HL-60 (cell line): ENCODE data around the gene LRP10.

Experiments used
- DNase-seq, 2 experiments: peaks; one replicate each; pipeline ENCODE4 v3.0.0-alpha.2; 2010 to 2020; ENCODE audit warnings: low read depth in 1 of 2, low spot score in 1 of 2
- H3K27ac ChIP-seq: fragments of 250-450 bp; sonication (Bioruptor Pico); replicated peaks from 2 replicates; pipeline ENCODE4 v1.5.1; 2020; ENCODE audit warnings: mild to moderate bottlenecking, moderate library complexity
- H3K27me3 ChIP-seq: fragments of 250-450 bp; sonication (Bioruptor Pico); 2 replicates; pipeline ENCODE4 v1.5.1; 2021; ENCODE audit warnings: mild to moderate bottlenecking, moderate library complexity; ENCODE audit not compliant: insufficient read depth, poor library complexity, severe bottlenecking
- H3K4me3 ChIP-seq: replicated peaks from 2 replicates; pipeline ENCODE4 v1.5.1; 2011; ENCODE audit warnings: mild to moderate bottlenecking, control low read depth, low read length; ENCODE audit not compliant: insufficient read depth
- CTCF ChIP-seq: IDR thresholded peaks from one replicate; pipeline ENCODE4 v1.5.1; 2011; ENCODE audit warnings: low read length, control low read depth, inconsistent platforms; ENCODE audit not compliant: insufficient read depth
- GABPA ChIP-seq: IDR thresholded peaks from 2 replicates; pipeline ENCODE4 v1.6.1; 2012; ENCODE audit warnings: low read depth
- POLR2AphosphoS5 ChIP-seq: IDR thresholded peaks from 2 replicates; pipeline ENCODE4 v1.6.1; 2012; ENCODE audit warnings: low read depth
- REST ChIP-seq: IDR thresholded peaks from 2 replicates; pipeline ENCODE4 v1.6.1; 2012; ENCODE audit warnings: low read depth; ENCODE audit not compliant: insufficient replicate concordance
- SPI1 ChIP-seq: IDR thresholded peaks from 2 replicates; pipeline ENCODE4 v1.6.1; 2012; ENCODE audit warnings: low read depth, mild to moderate bottlenecking, borderline replicate concordance

LRP10 gene

GRCh38 chr14:22884076-22884737, 12.7 kb downstream of the LRP10 start:
- peaks cover 5% of the 10 kb centered on the region for H3K27me3 ChIP-seq
- DNase-seq: peak in 1 of 2 experiments; percentile 26
- no peak for TF ChIP-seq REST
- TF ChIP-seq GABPA: no peak

GRCh38 chr14:22884738-22885523, 13.4 kb downstream of the LRP10 start:
- no peak for TF ChIP-seq SPI1
- no peak for TF ChIP-seq REST
- TF ChIP-seq POLR2AphosphoS5: no peak
- TF ChIP-seq CTCF: no peak
- TF ChIP-seq GABPA: no peak
- Histone ChIP-seq H3K27ac (no peak overlapping the region), H3K27me3 (peaks cover 5% of the 10 kb centered on the region), H3K4me3 (no peak overlapping the region)
- DNase-seq: no peak

More at GRCh38 chr14:22884076-22884737, 12.7 kb downstream of the LRP10 start:
- no peak overlapping the region for H3K27ac ChIP-seq
- H3K4me3 ChIP-seq: no peak overlapping the region

GRCh38 chr14:22885975-22886374, 14.4 kb downstream of the LRP10 start:
- peaks cover 5% of the 10 kb centered on the region for H3K27me3 ChIP-seq
- no peak for TF ChIP-seq CTCF
- no peak for TF ChIP-seq REST
- TF ChIP-seq POLR2AphosphoS5: no peak
- TF ChIP-seq SPI1: no peak
- no peak for TF ChIP-seq GABPA
- no peak overlapping the region for H3K27ac ChIP-seq
- DNase-seq: no peak
- H3K4me3 ChIP-seq: no peak overlapping the region
